Tibial nerve (tissue), 4 donors: ENCODE results near the gene CD79A. TPM values are rescaled to one million over a fixed set of nuclear protein-coding genes. Genes with fewer than 3 reads are reported as not detected.

Experiments
- DNase-seq, 2 donors: peaks; one replicate each; pipeline ENCODE4 v3.0.0-alpha.2; 2019; ENCODE audit warnings: low spot score in 2 of 2
- H3K27ac ChIP-seq, 4 donors: fragments of 200-600 bp; sonication (generic) in 3 of 4; one replicate each; pipeline ENCODE4 v1.5.1; 2017 to 2019; ENCODE audit warnings: mild to moderate bottlenecking in 1 of 4
- H3K27me3 ChIP-seq, 2 donors: fragments of 200-600 bp; sonication (generic) in 1 of 2; one replicate each; pipeline versions ENCODE4 v1.5.1 to v1.6.0; 2017 to 2019
- H3K36me3 ChIP-seq, 3 donors: fragments of 200-600 bp; sonication (generic); one replicate each; pipeline ENCODE4 v1.5.1; 2018 to 2019
- H3K4me1 ChIP-seq, 4 donors: fragments of 200-600 bp; sonication (generic) in 3 of 4; one replicate each; pipeline ENCODE4 v1.5.1; 2017 to 2019
- H3K4me3 ChIP-seq, 4 donors: fragments of 200-600 bp; sonication (generic) in 3 of 4; one replicate each; pipeline ENCODE4 v1.5.1; 2017 to 2019; ENCODE audit warnings: mild to moderate bottlenecking in 1 of 4, moderate library complexity in 1 of 4
- H3K9me3 ChIP-seq, 4 donors: fragments of 200-600 bp; sonication (generic) in 3 of 4; one replicate each; pipeline ENCODE4 v1.5.1; 2017 to 2019
- EP300 ChIP-seq, 2 donors: sonication (generic); formaldehyde crosslinking; IDR thresholded peaks; one replicate each; pipeline ENCODE4 v1.6.1; 2017; ENCODE audit warnings: antibody characterized with exemption in 2 of 2, mild to moderate bottlenecking in 1 of 2
- POLR2A ChIP-seq, 2 donors: fragments of 450-650 bp; IDR thresholded peaks; one replicate each; pipeline ENCODE4 v1.6.1; 2017; ENCODE audit warnings: antibody characterized with exemption in 2 of 2, mild to moderate bottlenecking in 2 of 2, moderate library complexity in 2 of 2
- WGBS, 2 donors: methylation state at CpG; one replicate each; pipeline ENCODE4 v1.1.5; 2018; 5-methylcytosine and 5-hydroxymethylcytosine counted together
- total RNA-seq, 4 donors: library from RNA; depleted of rRNA; stranded (reverse); fragments of >200 nt; gene quantifications; one replicate each; pipeline ENCODE4 v1.1.0, GENCODE V29; 2016
- TF ChIP-seq, protein P1 (sequence below), 5 experiments: fragments of 200-600 bp in 3 of 5; fragments of 450-650 bp in 2 of 5; sonication (generic) in 3 of 5; IDR thresholded peaks; one replicate each; pipeline ENCODE4 v1.5.1; 2016 to 2019; ENCODE audit warnings: antibody characterized with exemption in 5 of 5, mild to moderate bottlenecking in 3 of 5, moderate library complexity in 2 of 5

CD79A gene
- total RNA-seq, 4 donors from 2014 or later = not detected

DNA sequence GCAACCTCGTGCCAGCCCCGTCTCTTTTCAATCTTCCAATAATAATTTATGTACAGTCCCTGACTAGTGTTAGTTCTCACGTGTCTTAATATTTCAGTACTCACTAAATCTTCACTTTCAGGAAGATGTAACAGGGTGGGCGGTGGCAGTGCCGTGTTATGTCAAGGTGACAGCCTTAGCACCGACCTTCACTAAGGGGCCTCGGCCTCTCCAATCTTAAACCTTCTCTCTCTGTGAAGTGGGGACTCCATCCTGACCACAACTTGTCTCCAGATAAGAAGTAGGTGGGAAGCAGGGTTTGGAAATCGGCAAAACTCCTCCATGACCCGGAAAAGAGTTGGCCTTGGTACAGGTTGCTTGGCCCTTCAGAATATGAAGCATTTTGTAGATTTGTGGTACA lies 15.2 kb upstream of the CD79A start:
- TF ChIP-seq POLR2A (IDR thresholded peaks at IDR 0.05) (no peak), EP300 (IDR thresholded peaks at IDR 0.05) (no peak)
- TF ChIP-seq, protein P1, sequence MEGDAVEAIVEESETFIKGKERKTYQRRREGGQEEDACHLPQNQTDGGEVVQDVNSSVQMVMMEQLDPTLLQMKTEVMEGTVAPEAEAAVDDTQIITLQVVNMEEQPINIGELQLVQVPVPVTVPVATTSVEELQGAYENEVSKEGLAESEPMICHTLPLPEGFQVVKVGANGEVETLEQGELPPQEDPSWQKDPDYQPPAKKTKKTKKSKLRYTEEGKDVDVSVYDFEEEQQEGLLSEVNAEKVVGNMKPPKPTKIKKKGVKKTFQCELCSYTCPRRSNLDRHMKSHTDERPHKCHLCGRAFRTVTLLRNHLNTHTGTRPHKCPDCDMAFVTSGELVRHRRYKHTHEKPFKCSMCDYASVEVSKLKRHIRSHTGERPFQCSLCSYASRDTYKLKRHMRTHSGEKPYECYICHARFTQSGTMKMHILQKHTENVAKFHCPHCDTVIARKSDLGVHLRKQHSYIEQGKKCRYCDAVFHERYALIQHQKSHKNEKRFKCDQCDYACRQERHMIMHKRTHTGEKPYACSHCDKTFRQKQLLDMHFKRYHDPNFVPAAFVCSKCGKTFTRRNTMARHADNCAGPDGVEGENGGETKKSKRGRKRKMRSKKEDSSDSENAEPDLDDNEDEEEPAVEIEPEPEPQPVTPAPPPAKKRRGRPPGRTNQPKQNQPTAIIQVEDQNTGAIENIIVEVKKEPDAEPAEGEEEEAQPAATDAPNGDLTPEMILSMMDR (IDR thresholded peaks at IDR 0.05) = no peak
- peak overlapping the region in 1 of 4 donors; percentile 5 for H3K4me3 ChIP-seq
- 77 to 90% methylated on average over 9 of the region's 9 CpGs for WGBS, 2 donors
- H3K27ac ChIP-seq = no peak overlapping the region
- H3K27me3 ChIP-seq = no peaks in the 10 kb centered on the region
- peaks cover 0 to 54% (median 0%) of the 10 kb centered on the region in 3 donors for H3K36me3 ChIP-seq
- peaks cover 3 to 61% (median 32%) of the 10 kb centered on the region in 4 donors for H3K4me1 ChIP-seq
- DNase-seq = no peak
- no peaks in the 10 kb centered on the region for H3K9me3 ChIP-seq

DNA sequence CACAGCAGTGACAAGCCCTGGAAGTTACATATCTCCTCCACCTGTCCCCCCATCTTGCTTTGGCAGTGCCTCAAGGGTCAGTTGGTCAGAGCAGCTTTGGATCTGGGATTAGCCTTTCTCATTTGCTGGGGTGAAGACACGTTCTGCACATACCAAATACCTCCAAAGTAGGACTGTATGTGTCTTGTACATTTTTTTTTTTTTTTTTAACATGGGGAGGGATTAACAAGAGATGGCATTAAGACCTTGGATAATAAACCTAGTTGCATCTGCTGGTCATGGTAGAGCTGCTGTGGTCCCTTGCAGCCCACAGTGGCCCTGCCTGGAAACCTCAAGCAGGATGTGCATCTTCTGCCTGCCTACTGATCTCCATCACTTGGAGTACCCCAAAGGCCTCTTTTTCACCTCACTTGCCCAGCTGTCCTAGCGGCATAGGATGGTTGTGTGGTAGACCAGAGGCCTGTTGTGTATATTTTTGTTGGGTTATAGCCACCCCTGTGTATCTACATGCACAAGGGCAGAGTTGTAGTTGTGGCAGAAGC lies 14.6 kb upstream of the CD79A start:
- Histone ChIP-seq H3K36me3 (peaks cover 0 to 61% (median 0%) of the 10 kb centered on the region in 3 donors), H3K4me1 (peaks cover 3 to 62% (median 32%) of the 10 kb centered on the region in 4 donors), H3K4me3 (no peak overlapping the region), H3K9me3 (no peaks in the 10 kb centered on the region), H3K27me3 (no peaks in the 10 kb centered on the region), H3K27ac (no peak overlapping the region)
- no peak for DNase-seq
- 72 to 78% methylated on average over 2 of the region's 2 CpGs for WGBS, 2 donors
- TF ChIP-seq, protein P1 (IDR thresholded peaks at IDR 0.05) = no peak
- TF ChIP-seq EP300 (IDR thresholded peaks at IDR 0.05) = no peak

DNA sequence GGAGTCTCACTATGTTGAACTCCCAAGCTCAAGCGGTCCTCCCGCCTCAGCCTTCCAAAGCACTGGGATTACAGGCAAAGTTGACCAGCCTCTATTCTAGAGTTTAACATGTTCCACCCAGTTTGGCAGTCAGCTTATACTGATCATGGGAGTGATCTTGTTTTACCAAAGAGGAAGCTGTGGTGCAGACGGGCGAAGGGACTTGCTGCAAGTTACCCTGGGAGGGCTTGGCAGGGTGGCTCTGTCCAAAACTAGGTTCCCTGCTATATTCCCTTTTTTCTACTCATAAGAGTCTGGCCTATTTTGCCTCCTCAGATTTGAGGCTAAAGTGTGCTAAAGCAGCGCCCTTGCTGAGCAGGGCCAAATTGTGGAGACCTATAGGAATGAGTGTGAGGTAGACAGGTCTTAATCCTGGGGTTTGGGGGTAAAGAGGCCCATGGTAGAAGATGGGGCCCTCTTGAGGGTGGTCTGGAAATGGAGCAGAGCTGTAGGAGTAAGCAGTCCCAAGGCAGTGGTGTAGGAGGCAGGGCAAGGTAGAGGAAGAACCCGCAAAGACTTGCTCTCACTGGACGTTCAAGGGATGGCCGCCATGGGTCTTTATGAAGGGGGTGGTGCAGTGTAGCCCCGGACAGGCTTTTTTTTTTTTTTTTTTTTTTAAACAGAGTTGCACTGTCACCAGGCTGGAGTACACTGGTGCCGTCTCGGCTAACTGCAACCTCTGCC lies 13.7 kb upstream of the CD79A start:
- Histone ChIP-seq H3K4me1 (peaks cover 3 to 62% (median 32%) of the 10 kb centered on the region in 4 donors), H3K36me3 (peaks cover 0 to 70% (median 0%) of the 10 kb centered on the region in 3 donors), H3K27ac (no peak overlapping the region), H3K9me3 (no peaks in the 10 kb centered on the region), H3K4me3 (no peak overlapping the region), H3K27me3 (no peaks in the 10 kb centered on the region)
- WGBS, 2 donors = 80 to 85% methylated on average over 11 of the region's 11 CpGs
- TF ChIP-seq, protein P1 (IDR thresholded peaks at IDR 0.05) = no peak
- no peak for TF ChIP-seq EP300 (IDR thresholded peaks at IDR 0.05)
- TF ChIP-seq POLR2A (IDR thresholded peaks at IDR 0.05) = no peak
- no peak for DNase-seq

DNA sequence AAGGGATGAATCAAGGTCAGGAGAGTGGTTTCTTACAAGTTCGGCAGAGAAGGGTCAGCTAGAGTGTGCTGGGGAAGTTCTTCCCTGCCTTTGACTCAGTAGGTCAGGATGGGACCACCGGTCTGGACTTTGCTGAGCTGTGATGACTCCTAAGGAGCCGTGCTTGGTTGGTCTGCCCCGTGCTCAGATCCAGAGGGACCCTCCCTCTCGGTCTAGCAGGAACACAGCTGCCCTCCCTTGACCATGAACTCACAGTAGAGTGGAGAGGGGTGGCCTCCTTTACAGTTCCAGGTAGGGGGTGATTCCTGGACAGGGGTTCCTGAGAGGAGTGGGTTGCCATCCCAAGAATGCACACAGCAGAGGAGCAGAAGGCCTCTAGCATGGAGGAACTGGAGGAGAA lies 12.7 kb upstream of the CD79A start:
- H3K27me3 ChIP-seq = no peaks in the 10 kb centered on the region
- peaks cover 3 to 57% (median 30%) of the 10 kb centered on the region in 4 donors for H3K4me1 ChIP-seq
- H3K36me3 ChIP-seq = peaks cover 0 to 80% (median 2%) of the 10 kb centered on the region in 3 donors
- no peak overlapping the region for H3K27ac ChIP-seq
- no peaks in the 10 kb centered on the region for H3K9me3 ChIP-seq
- WGBS, 2 donors = 76 to 87% methylated on average over 5 of the region's 5 CpGs
- TF ChIP-seq, protein P1 (IDR thresholded peaks at IDR 0.05) = no peak
- TF ChIP-seq EP300 (IDR thresholded peaks at IDR 0.05) = no peak
- no peak for TF ChIP-seq POLR2A (IDR thresholded peaks at IDR 0.05)
- H3K4me3 ChIP-seq = no peak overlapping the region
- DNase-seq = no peak

DNA sequence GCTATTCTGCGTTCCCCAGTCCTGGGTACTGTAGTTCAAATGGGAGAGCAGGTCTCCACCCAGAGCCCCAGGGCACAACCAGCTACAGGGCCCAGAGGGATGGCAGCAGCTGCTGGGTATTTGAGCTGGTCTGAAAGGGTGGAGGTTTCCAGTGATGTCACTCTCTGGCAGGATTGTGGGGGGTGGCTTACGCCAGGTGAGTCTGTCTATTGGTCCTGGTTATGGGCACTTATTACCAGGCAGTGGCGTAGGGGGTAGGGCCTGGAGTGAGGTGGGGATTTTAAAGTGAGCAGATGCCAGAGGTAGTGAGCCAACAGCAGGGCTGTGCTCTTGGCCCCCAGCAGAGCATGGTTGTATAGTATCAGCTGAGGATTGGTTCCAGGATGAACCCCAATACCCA lies 10.8 kb upstream of the CD79A start:
- no peak overlapping the region for H3K27ac ChIP-seq
- no peaks in the 10 kb centered on the region for H3K27me3 ChIP-seq
- DNase-seq = no peak
- H3K36me3 ChIP-seq = peaks cover 0 to 95% (median 8%) of the 10 kb centered on the region in 3 donors
- TF ChIP-seq POLR2A (IDR thresholded peaks at IDR 0.05) (no peak), EP300 (IDR thresholded peaks at IDR 0.05) (no peak)
- TF ChIP-seq, protein P1 (IDR thresholded peaks at IDR 0.05) = no peak
- WGBS, 2 donors = 89 to 96% methylated on average over 3 of the region's 3 CpGs
- no peaks in the 10 kb centered on the region for H3K9me3 ChIP-seq
- H3K4me3 ChIP-seq = no peak overlapping the region
- peaks cover 0 to 60% (median 25%) of the 10 kb centered on the region in 4 donors for H3K4me1 ChIP-seq
